Camera-type eye (tissue), 1 donor: ENCODE results near the gene PPL. TPM values are rescaled to one million over a fixed set of nuclear protein-coding genes. Genes with fewer than 3 reads are reported as not detected.

Experiments
- total RNA-seq: library from RNA; depleted of rRNA; stranded (reverse); fragments of >200 nt; gene quantifications from one replicate; pipeline ENCODE4 v1.2.3, GENCODE V29; 2014

Gene PPL
- total RNA-seq = 37.7 TPM

GRCh38 chr16:4936991-4937781 is at the start of gene PPL:
PPL (minus strand) TSS chr16:4937148; CDS start chr16:4937045, 103 bp downstream.

GRCh38 chr16:4957720-4958509 is 21.0 kb upstream of the PPL start, which contains the start of gene SEC14L5:
SEC14L5 (plus strand) TSS chr16:4958330; CDS start chr16:4959324, 994 bp downstream.

GRCh38 chr16:4846901-4847773 is 89.8 kb downstream of the PPL start, which contains the start of the genes GLYR1 and UBN1:
GLYR1 (minus strand) TSS chr16:4847288; CDS start chr16:4847265, 23 bp downstream.
UBN1 (plus strand) TSS chr16:4847481; CDS start chr16:4852918, 5,437 bp downstream.

Other genes with a start within 250 kb of the PPL start
- 39.9 TPM for gene NUDT16L1, start 243.6 kb downstream of the PPL start, total RNA-seq
- gene ANKS3, start 202.9 kb downstream of the PPL start, total RNA-seq = 40.5 TPM
- gene DNAAF8, start 202.6 kb downstream of the PPL start, total RNA-seq = 0.71 TPM
- gene ZNF500, start 170.0 kb downstream of the PPL start, total RNA-seq = 26.8 TPM
- gene SEPTIN12, start 148.8 kb downstream of the PPL start, total RNA-seq = not detected
- gene SMIM22, start 141.8 kb downstream of the PPL start, total RNA-seq = not detected
- 52.9 TPM for gene ROGDI, start 134.5 kb downstream of the PPL start, total RNA-seq
- 90.4 TPM for gene GLYR1, start 89.9 kb downstream of the PPL start, total RNA-seq
- 35.6 TPM for gene UBN1, start 89.7 kb downstream of the PPL start, total RNA-seq
- gene SEC14L5, start 21.2 kb upstream of the PPL start, total RNA-seq = 2.8 TPM
- gene NAGPA, start 96.8 kb upstream of the PPL start, total RNA-seq = 17.6 TPM
- gene C16orf89, start 128.8 kb upstream of the PPL start, total RNA-seq = 1.2 TPM
- gene ALG1, start 134.7 kb upstream of the PPL start, total RNA-seq = 19.8 TPM
- 6.5 TPM for gene EEF2KMT, start 160.6 kb upstream of the PPL start, total RNA-seq